HAP-1 (cell line): Measurements from ENCODE around the gene PMM1.
"Not testable (repeated sequence)": the region's sequence is repeated elsewhere in the genome, so short reads cannot be mapped to it uniquely, and the experiment has no call there.

Experiments
- DNase-seq, 2 experiments: peaks; one replicate each; pipeline ENCODE4 v3.0.0-alpha.2; 2016 to 2020; ENCODE audit warnings: low spot score in 2 of 2
- H3K27me3 ChIP-seq: fragments of 250-450 bp; sonication (Bioruptor Pico); 2 replicates; pipeline ENCODE4 v1.5.1; 2020; ENCODE audit warnings: low read depth, mild to moderate bottlenecking, moderate library complexity
- H3K36me3 ChIP-seq: fragments of 250-450 bp; sonication (Bioruptor Pico); replicated peaks from 2 replicates; pipeline ENCODE4 v1.5.1; 2020; ENCODE audit warnings: mild to moderate bottlenecking
- H3K4me1 ChIP-seq: fragments of 250-450 bp; sonication (Bioruptor Pico); 2 replicates; pipeline ENCODE4 v1.5.1; 2020; ENCODE audit warnings: mild to moderate bottlenecking
- H3K4me3 ChIP-seq: fragments of 250-450 bp; sonication (Bioruptor Pico); 2 replicates; pipeline ENCODE4 v1.5.1; 2020; ENCODE audit warnings: mild to moderate bottlenecking, moderate library complexity
- H3K9me3 ChIP-seq: fragments of 250-450 bp; sonication (Bioruptor Pico); 2 replicates; pipeline ENCODE4 v1.5.1; 2020; ENCODE audit warnings: mild to moderate bottlenecking, moderate library complexity
- in situ Hi-C: fragments of 300-500 bp; cut with MboI; formaldehyde crosslinking; loops from 3 replicates; pipeline ENCODE4 v1.14.3; 2020; ENCODE audit warnings: low sequenced_read_pairs, inconsistent platforms, mixed read lengths

The PMM1 gene

GRCh38 chr22:41613456-41613855, 23.8 kb upstream of the PMM1 start:
- Histone ChIP-seq H3K9me3 (no peaks in the 10 kb centered on the region), H3K36me3 (peaks cover 12% of the 10 kb centered on the region; the same call in 1 of the 2 replicates), H3K4me1 (no peaks in the 10 kb centered on the region), H3K4me3 (no peak overlapping the region), H3K27me3 (no peaks in the 10 kb centered on the region)
- DNase-seq: no peak
- in situ Hi-C loops: no loop called here

- H3K36me3 ChIP-seq: peaks cover 15% of the 10 kb centered on the region
- in situ Hi-C loops: no loop called here
- no peaks in the 10 kb centered on the region for H3K9me3 ChIP-seq
- H3K27me3 ChIP-seq: no peaks in the 10 kb centered on the region
- H3K4me1 ChIP-seq: no peaks in the 10 kb centered on the region
- no peak overlapping the region for H3K4me3 ChIP-seq
- DNase-seq: no peak
These were observed 23.1 kb upstream of the PMM1 start for GRCh38 chr22:41612603-41613306.

GRCh38 chr22:41608386-41608785, 18.7 kb upstream of the PMM1 start:
- Histone ChIP-seq H3K36me3 (peaks cover 50% of the 10 kb centered on the region), H3K4me3 (no peak overlapping the region), H3K4me1 (no peaks in the 10 kb centered on the region), H3K9me3 (no peaks in the 10 kb centered on the region), H3K27me3 (no peaks in the 10 kb centered on the region)
- in situ Hi-C loops: no loop called here
- DNase-seq: no peak

- no peaks in the 10 kb centered on the region for H3K27me3 ChIP-seq
- in situ Hi-C loops: no loop called here
- DNase-seq: no peak
- H3K4me3 ChIP-seq: no peak overlapping the region
- no peaks in the 10 kb centered on the region for H3K4me1 ChIP-seq
- H3K9me3 ChIP-seq: no peaks in the 10 kb centered on the region
- peaks cover 76% of the 10 kb centered on the region for H3K36me3 ChIP-seq
These were observed 14.3 kb upstream of the PMM1 start for GRCh38 chr22:41603873-41604332.

- Histone ChIP-seq H3K9me3 (no peaks in the 10 kb centered on the region), H3K36me3 (peaks cover 54% of the 10 kb centered on the region), H3K4me1 (no peaks in the 10 kb centered on the region), H3K27me3 (no peaks in the 10 kb centered on the region), H3K4me3 (no peak overlapping the region)
- in situ Hi-C loops: no loop called here
- DNase-seq: no peak
These were observed 11.3 kb upstream of the PMM1 start for GRCh38 chr22:41600976-41601375.

GRCh38 chr22:41598891-41599635, 9.4 kb upstream of the PMM1 start:
- no peaks in the 10 kb centered on the region for H3K9me3 ChIP-seq
- no peak for DNase-seq
- no peaks in the 10 kb centered on the region for H3K27me3 ChIP-seq
- peaks cover 38% of the 10 kb centered on the region for H3K36me3 ChIP-seq
- in situ Hi-C loops: no loop called here
- no peak overlapping the region for H3K4me3 ChIP-seq
- H3K4me1 ChIP-seq: no peaks in the 10 kb centered on the region

- Histone ChIP-seq H3K36me3 (peaks cover 29% of the 10 kb centered on the region), H3K4me3 (no peak overlapping the region), H3K27me3 (no peaks in the 10 kb centered on the region), H3K9me3 (no peaks in the 10 kb centered on the region), H3K4me1 (no peaks in the 10 kb centered on the region)
- in situ Hi-C loops: no loop called here
- no peak for DNase-seq
These were observed 8.4 kb upstream of the PMM1 start for GRCh38 chr22:41598081-41598480.

- no peaks in the 10 kb centered on the region for H3K9me3 ChIP-seq
- H3K4me1 ChIP-seq: no peaks in the 10 kb centered on the region
- in situ Hi-C loops: no loop called here
- peaks cover 26% of the 10 kb centered on the region for H3K36me3 ChIP-seq
- DNase-seq: no peak
- no peaks in the 10 kb centered on the region for H3K27me3 ChIP-seq
- no peak overlapping the region for H3K4me3 ChIP-seq
These were observed 8.0 kb upstream of the PMM1 start for GRCh38 chr22:41597635-41597953.

GRCh38 chr22:41596776-41597634, 7.4 kb upstream of the PMM1 start:
- Histone ChIP-seq H3K4me1 (no peaks in the 10 kb centered on the region), H3K27me3 (no peaks in the 10 kb centered on the region), H3K4me3 (no peak overlapping the region), H3K36me3 (peaks cover 22% of the 10 kb centered on the region), H3K9me3 (no peaks in the 10 kb centered on the region)
- in situ Hi-C loops: no loop called here
- DNase-seq: peak in 1 of 2 experiments; percentile 67

GRCh38 chr22:41595703-41596102, 6.1 kb upstream of the PMM1 start:
- H3K27me3 ChIP-seq: no peaks in the 10 kb centered on the region
- H3K36me3 ChIP-seq: peaks cover 9% of the 10 kb centered on the region
- no peaks in the 10 kb centered on the region for H3K4me1 ChIP-seq
- no peak overlapping the region for H3K4me3 ChIP-seq
- H3K9me3 ChIP-seq: no peaks in the 10 kb centered on the region
- in situ Hi-C loops: no loop called here
- no peak for DNase-seq

GRCh38 chr22:41593336-41593960, 3.8 kb upstream of the PMM1 start:
- H3K36me3 ChIP-seq: not testable (repeated sequence)

GRCh38 chr22:41587347-41587723, 2.3 kb downstream of the PMM1 start:
- H3K4me3 ChIP-seq: no peak overlapping the region
- H3K9me3 ChIP-seq: no peaks in the 10 kb centered on the region
- peaks cover 20% of the 10 kb centered on the region for H3K4me1 ChIP-seq
- no peaks in the 10 kb centered on the region; the same call in none of the 2 replicates for H3K36me3 ChIP-seq
- in situ Hi-C loops: no loop called here
- no peaks in the 10 kb centered on the region for H3K27me3 ChIP-seq
- no peak for DNase-seq

More at GRCh38 chr22:41593336-41593960, 3.8 kb upstream of the PMM1 start:
- H3K9me3 ChIP-seq, H3K4me3 ChIP-seq, H3K27me3 ChIP-seq, H3K4me1 ChIP-seq, in situ Hi-C loops, DNase-seq: not testable (repeated sequence)

- in situ Hi-C loops: no loop called here
- Histone ChIP-seq H3K4me1 (peaks cover 20% of the 10 kb centered on the region), H3K9me3 (no peaks in the 10 kb centered on the region), H3K36me3 (no peaks in the 10 kb centered on the region; the same call in 1 of the 2 replicates), H3K4me3 (no peak overlapping the region), H3K27me3 (no peaks in the 10 kb centered on the region)
- no peak for DNase-seq
These were observed 3.7 kb downstream of the PMM1 start for GRCh38 chr22:41585898-41586297.
